Measurements from ENCODE around the gene KCNC3.

Gene KCNC3

DNA sequence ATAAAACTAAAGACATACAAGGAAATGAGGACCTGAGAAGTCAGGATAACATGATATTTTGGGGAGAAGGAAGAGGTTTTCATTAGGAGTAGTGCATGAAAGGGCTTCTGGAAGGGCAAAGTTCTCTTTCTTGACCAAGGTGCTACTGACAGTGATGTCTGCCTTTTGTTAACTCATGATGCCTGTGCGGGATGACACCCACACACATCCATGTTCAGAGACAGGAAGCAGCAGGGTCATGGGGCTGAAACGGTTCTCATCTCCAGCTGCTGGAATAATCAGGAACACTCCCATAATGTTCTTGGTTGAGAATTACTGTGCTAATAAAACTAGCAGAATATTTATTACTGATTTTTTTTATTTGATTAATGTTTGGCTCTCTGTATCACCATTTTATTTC lies 29.1 kb downstream of the KCNC3 start:
- DNase-seq (ENCODE audit: low read depth): no peak
- no peak overlapping the region for H3K4me3 ChIP-seq (ENCODE audit: low read depth, low read length)
- in situ Hi-C loops (cut with HindIII; ENCODE audit: low sequenced_read_pairs): no loop called here
- TF ChIP-seq, protein P1, sequence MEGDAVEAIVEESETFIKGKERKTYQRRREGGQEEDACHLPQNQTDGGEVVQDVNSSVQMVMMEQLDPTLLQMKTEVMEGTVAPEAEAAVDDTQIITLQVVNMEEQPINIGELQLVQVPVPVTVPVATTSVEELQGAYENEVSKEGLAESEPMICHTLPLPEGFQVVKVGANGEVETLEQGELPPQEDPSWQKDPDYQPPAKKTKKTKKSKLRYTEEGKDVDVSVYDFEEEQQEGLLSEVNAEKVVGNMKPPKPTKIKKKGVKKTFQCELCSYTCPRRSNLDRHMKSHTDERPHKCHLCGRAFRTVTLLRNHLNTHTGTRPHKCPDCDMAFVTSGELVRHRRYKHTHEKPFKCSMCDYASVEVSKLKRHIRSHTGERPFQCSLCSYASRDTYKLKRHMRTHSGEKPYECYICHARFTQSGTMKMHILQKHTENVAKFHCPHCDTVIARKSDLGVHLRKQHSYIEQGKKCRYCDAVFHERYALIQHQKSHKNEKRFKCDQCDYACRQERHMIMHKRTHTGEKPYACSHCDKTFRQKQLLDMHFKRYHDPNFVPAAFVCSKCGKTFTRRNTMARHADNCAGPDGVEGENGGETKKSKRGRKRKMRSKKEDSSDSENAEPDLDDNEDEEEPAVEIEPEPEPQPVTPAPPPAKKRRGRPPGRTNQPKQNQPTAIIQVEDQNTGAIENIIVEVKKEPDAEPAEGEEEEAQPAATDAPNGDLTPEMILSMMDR (IDR thresholded peaks at IDR 0.05; ENCODE audit: low read depth, low read length, missing control alignments): no peak

DNA sequence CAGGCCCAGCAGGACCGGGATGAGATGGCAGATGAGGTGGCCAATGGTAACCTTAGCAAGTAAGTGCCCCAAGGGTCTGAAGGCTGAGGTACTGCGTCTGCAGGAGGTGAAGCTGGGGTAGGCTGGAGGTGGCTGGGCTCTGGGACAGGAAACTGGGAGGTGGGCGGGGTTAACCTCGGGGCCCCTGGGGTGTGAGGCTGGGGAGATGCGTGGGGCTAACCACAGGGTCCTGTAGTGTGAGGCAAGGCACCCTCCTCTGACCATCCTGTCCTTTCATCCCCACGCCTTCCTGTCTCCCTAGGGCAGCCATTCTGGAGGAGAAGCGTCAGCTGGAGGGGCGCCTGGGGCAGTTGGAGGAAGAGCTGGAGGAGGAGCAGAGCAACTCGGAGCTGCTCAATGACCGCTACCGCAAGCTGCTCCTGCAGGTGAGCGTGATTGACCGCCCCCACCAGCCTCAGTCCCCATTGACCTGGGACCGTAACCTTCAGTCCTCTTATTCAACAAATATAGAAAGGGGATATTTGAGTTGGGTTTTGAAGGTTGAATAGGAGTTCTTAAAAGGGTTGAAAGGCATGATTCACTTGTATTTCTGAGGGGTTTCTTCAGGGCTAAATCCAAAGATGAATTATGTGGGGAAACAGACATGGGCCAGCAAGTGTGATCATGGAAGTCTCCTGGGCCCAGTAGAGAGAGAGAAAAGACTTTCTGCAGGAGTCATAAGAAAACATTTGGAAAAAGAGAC lies 35.7 kb downstream of the KCNC3 start:
- no peak overlapping the region for H3K4me3 ChIP-seq (ENCODE audit: low read depth, low read length)
- in situ Hi-C loops (cut with HindIII; ENCODE audit: low sequenced_read_pairs): no loop called here
- DNase-seq (ENCODE audit: low read depth): no peak
- TF ChIP-seq, protein P1 (IDR thresholded peaks at IDR 0.05; ENCODE audit: low read depth, low read length, missing control alignments): no peak

DNA sequence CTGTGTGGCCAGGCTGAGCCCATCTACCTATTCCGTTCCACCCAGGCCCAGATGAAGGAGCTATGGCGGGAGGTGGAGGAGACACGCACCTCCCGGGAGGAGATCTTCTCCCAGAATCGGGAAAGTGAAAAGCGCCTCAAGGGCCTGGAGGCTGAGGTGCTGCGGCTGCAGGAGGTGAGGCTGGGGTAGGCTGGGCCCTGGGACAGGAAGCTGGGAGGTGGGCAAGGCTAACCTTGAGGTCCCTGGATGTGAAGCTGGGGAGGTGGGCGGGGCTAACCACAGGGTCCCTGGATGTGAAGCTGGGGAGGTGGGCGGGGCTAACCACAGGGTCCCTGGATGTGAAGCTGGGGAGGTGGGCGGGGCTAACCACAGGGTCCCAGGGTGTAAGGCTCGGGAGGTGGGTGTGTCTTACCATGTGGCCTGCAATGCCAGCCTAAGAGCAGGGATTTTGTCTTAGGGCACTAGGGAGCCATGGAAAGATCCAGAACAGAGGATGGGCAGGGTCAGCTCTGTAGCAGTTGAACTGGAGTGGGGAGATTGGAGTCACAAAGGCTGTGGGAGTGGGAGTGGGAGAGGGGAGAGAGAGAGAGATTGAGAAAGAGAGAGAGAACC lies 36.9 kb downstream of the KCNC3 start:
- no peak for DNase-seq (ENCODE audit: low read depth)
- in situ Hi-C loops (cut with HindIII; ENCODE audit: low sequenced_read_pairs): no loop called here
- no peak overlapping the region for H3K4me3 ChIP-seq (ENCODE audit: low read depth, low read length)
- TF ChIP-seq, protein P1 (IDR thresholded peaks at IDR 0.05; ENCODE audit: low read depth, low read length, missing control alignments): no peak

DNA sequence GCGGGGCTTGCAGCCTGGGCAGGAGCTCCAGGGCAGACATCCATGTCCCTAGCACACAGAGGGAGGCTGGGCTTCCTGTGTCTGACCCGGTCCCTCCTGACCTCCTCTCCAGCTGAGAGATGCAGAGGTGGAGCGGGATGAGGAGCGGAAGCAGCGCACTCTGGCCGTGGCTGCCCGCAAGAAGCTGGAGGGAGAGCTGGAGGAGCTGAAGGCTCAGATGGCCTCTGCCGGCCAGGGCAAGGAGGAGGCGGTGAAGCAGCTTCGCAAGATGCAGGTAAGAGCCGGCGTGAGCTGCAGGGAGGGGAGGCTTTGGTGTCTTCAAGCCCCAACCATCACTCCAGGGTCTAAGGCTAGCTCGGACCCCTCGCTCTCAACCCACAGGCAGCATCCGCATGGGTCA lies 38.4 kb downstream of the KCNC3 start:
- TF ChIP-seq, protein P1 (IDR thresholded peaks at IDR 0.05; ENCODE audit: low read depth, low read length, missing control alignments): no peak
- in situ Hi-C loops (cut with HindIII; ENCODE audit: low sequenced_read_pairs): no loop called here
- no peak for DNase-seq (ENCODE audit: low read depth)
- H3K4me3 ChIP-seq (ENCODE audit: low read depth, low read length): no peak overlapping the region

DNA sequence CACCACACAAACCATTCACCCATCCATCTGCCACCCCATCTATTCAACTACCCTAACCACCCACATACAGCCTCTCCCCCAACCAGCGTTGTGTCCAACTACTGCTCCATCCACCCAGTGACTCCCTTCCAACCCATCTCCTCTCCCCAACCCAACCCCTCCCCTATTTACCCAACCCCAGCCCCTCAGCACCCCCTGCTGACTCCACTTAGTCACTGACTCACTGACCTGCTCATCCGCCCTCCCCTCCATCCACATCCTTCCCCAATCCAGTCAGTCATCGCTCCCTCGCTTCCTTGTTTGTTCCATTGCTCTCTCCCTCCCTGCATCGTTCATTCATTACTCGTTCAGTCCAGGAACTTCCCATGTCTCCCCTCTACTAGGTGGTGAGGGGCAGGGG lies 39.2 kb downstream of the KCNC3 start:
- DNase-seq (ENCODE audit: low read depth): no peak
- TF ChIP-seq, protein P1 (IDR thresholded peaks at IDR 0.05; ENCODE audit: low read depth, low read length, missing control alignments): no peak
- in situ Hi-C loops (cut with HindIII; ENCODE audit: low sequenced_read_pairs): no loop called here
- no peak overlapping the region for H3K4me3 ChIP-seq (ENCODE audit: low read depth, low read length)

DNA sequence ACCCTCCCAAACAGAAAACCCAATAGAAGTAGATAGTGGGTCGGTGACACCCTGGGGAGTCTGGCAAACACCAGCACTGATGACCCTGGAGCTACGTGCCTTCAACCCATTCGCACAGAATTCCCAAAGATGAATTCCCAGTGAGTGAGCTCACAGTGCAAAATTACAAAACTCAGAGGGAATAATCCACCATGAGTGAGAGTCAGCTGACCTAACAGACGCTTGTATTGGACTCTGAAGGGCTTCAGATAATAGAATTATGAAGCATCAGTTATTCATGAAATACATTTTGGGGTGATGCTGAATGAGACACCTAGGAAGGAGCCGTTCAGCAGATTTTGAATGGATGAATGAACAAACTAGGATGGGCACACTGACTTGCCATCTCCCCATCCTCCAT lies 40.2 kb downstream of the KCNC3 start:
- DNase-seq (ENCODE audit: low read depth): no peak
- in situ Hi-C loops (cut with HindIII; ENCODE audit: low sequenced_read_pairs): no loop called here
- no peak overlapping the region for H3K4me3 ChIP-seq (ENCODE audit: low read depth, low read length)
- TF ChIP-seq, protein P1 (IDR thresholded peaks at IDR 0.05; ENCODE audit: low read depth, low read length, missing control alignments): no peak

All from astrocyte of the cerebellum (primary cell).